GM18526 (cell line): ENCODE results near the gene PIK3R3.

Experiments used
- POLR2A ChIP-seq: IDR thresholded peaks from 3 replicates; pipeline ENCODE4 v1.6.1; 2011; ENCODE audit not compliant: insufficient read length; ENCODE audit errors: extremely low read depth

PIK3R3 gene

DNA sequence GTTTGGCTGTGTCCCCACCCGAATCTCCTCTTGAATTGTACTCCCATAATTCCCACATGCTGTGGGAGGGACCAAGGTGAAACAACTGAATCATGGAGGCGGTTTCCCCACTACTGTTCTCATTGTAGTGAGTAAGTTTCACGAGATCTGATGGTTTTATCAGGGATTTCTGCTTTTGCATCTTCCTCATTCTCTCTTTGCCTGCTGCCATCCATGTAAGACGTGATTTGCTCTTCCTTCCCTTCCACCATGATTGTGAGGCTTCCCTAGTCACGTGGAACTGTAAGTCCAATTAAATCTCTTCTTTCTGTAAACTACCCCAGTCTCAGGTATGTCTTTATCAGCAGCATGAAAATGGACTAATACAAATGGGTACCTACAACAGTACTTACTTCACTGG is 73.5 kb downstream of the PIK3R3 start:
- TF ChIP-seq POLR2A: no peak

GRCh38 chr1:46057781-46058180 is 74.6 kb downstream of the PIK3R3 start:
- TF ChIP-seq POLR2A: no peak

DNA sequence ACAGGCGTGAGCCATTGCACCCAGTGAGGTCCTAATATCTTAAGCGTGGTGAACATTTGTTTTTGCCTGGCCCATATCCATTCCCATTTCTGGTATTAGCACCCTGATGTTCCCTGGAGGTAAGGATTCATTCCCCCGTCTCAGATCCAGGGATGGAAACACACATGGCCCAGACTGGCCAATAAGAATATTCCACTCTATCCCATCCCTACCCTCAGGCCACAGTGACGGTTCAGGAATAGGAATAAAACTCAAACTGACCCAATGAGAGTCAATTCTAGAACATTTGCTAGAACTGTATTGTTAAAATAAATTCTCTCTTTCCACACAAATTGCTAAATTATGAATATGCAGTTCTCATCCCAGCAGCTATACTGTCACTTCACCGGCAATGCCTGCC is 76.1 kb downstream of the PIK3R3 start:
- TF ChIP-seq POLR2A: no peak

DNA sequence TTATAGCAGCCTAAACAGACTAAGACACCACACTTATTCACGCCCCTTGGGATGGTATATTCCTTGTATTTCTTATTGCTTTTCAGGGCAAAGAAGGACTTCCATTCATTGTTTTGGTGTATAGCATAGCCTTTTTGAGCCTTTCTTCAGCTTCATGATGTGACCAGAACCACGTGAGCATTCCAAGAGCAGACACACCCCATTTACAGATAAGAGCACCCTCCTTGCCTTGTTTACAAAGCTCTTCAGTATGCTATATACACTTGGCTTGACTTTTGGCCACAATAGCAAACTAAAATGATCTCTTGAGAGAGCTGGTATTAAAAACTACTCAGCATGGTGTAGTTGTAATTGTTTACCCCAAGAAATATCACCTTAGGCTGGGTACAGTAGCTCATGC is 78.7 kb downstream of the PIK3R3 start:
- no peak for TF ChIP-seq POLR2A

GRCh38 chr1:46044116-46044515 is 88.3 kb downstream of the PIK3R3 start:
- no peak for TF ChIP-seq POLR2A

DNA sequence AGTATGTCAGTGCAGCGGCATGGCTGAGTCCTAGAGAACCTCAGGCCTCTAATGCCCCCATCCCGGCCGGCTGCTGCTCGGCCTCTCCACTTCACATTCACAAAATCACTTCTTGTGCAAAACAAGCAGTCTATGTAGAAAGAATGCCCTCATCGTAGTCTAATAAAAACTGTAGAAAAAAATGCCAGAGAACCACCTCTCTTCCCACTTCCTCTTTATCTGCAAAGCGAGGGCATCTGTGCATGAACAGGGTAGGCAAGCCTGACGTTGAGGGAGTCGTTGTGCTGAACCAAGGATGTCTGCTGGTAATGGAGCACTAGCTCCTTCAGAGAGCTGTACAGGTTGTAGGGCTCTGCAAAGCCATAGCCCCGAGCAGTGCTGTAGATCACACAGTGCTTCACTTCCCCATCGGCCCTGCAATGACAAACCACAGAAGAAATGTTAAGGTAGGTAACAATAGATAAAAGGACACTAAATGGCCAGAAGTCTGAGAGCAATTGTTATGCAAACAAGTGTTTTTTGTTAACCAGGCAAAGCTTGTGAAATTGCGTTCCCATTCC is 88.9 kb downstream of the PIK3R3 start:
- TF ChIP-seq POLR2A: peak; percentile 28

GRCh38 chr1:46041974-46042373 is 90.5 kb downstream of the PIK3R3 start:
- no peak for TF ChIP-seq POLR2A

- no peak for TF ChIP-seq POLR2A
Measured at GRCh38 chr1:46041551-46041950, 90.9 kb downstream of the PIK3R3 start.

GRCh38 chr1:46039571-46040052 is 92.8 kb downstream of the PIK3R3 start:
- no peak for TF ChIP-seq POLR2A

- TF ChIP-seq POLR2A: no peak
Measured at GRCh38 chr1:46036894-46037839, 95.3 kb downstream of the PIK3R3 start.

- no peak for TF ChIP-seq POLR2A
Measured at GRCh38 chr1:46034601-46035516, 97.6 kb downstream of the PIK3R3 start.

- TF ChIP-seq POLR2A: no peak
Measured at GRCh38 chr1:46030876-46031660, 101.4 kb downstream of the PIK3R3 start.

DNA sequence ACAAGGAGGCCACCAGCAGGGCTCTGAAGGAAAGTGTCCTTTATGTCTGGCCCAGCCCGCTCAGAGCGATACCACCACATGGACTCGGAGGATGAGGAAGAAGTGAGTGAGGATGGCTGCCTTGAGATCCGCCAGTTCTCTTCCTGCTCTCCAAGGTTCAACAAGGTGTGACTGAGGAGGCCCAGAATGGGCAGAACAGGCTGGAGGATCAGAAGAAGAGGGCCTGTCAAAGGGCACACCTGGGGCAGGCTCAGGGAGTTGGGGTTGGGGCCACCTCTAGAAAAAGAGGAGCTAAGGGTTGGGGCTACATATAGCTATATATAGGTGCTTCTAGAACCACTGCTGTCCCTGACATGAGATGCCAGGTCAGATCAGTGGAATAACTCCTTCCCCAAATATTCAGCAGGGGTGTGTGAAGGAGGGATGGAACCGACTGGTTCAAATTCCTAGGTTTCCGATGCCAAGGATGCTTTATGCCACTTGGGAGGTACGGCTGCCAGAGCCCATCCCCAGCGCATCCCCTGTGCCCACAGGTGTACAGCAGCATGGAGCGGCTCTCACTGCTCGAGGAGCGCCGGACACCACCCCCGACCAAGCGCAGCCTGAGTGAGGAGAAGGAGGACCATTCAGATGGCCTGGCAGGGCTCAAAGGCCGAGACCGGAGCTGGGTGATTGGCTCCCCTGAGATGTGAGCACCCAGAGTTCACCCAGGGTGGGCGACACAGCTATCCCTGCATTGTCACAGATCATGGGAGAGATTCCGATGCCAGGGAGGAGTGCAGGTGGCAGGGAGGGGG is 102.2 kb downstream of the PIK3R3 start:
- no peak for TF ChIP-seq POLR2A
